HepG2 (cell line): ENCODE measurements around the gene GNPAT. TPM values are rescaled to one million over a fixed set of nuclear protein-coding genes. Genes with fewer than 3 reads are reported as not detected.

Source experiments
- ELF3 ChIP-seq: IDR thresholded peaks from 2 replicates; pipeline ENCODE4 v1.6.1; 2016; ENCODE audit warnings: missing genetic modification reagents, missing compliant biosample characterization
- GATAD2A ChIP-seq: IDR thresholded peaks from 2 replicates; pipeline ENCODE4 v1.6.1; 2016
- HNF4A ChIP-seq: sonication (generic); formaldehyde crosslinking; IDR thresholded peaks from 2 replicates; pipeline ENCODE4 v1.4.0; 2020; ENCODE audit warnings: missing genetic modification reagents
- HOXD1 ChIP-seq: sonication (generic); formaldehyde crosslinking; IDR thresholded peaks from 2 replicates; pipeline ENCODE4 v1.5.0; 2020; ENCODE audit warnings: missing genetic modification reagents
- IRF2 ChIP-seq: IDR thresholded peaks from 2 replicates; pipeline ENCODE4 v1.6.1; 2018; ENCODE audit warnings: missing genetic modification reagents, missing compliant biosample characterization
- KLF11 ChIP-seq: IDR thresholded peaks from 2 replicates; pipeline ENCODE4 v1.6.1; 2016; ENCODE audit warnings: missing compliant biosample characterization
- RXRB ChIP-seq: IDR thresholded peaks from 2 replicates; pipeline ENCODE4 v1.6.1; 2016; ENCODE audit warnings: borderline replicate concordance, missing genetic modification reagents, missing compliant biosample characterization
- SAP130 ChIP-seq: IDR thresholded peaks from 2 replicates; pipeline ENCODE4 v1.6.1; 2016; ENCODE audit warnings: low read depth
- SATB2 ChIP-seq: sonication (generic); formaldehyde crosslinking; IDR thresholded peaks from 2 replicates; pipeline ENCODE4 v1.5.0; 2020; ENCODE audit warnings: missing genetic modification reagents
- SIX1 ChIP-seq: sonication (generic); formaldehyde crosslinking; IDR thresholded peaks from 2 replicates; pipeline ENCODE4 v1.4.0; 2020; ENCODE audit warnings: missing genetic modification reagents, borderline replicate concordance
- SMARCC2 ChIP-seq: fragments of 450-650 bp; IDR thresholded peaks from 2 replicates; pipeline ENCODE4 v1.6.1; 2017; ENCODE audit warnings: antibody characterized with exemption, mild to moderate bottlenecking
- SNAI1 ChIP-seq: sonication (generic); formaldehyde crosslinking; IDR thresholded peaks from 2 replicates; pipeline ENCODE4 v1.5.0; 2020; ENCODE audit warnings: mild to moderate bottlenecking, missing genetic modification reagents, borderline replicate concordance
- ZNF567 ChIP-seq: sonication (generic); formaldehyde crosslinking; IDR thresholded peaks from 2 replicates; pipeline ENCODE4 v1.8.1; 2023; ENCODE audit warnings: mild to moderate bottlenecking, missing genetic modification reagents, borderline replicate concordance
- ZNF7 ChIP-seq: IDR thresholded peaks from 2 replicates; pipeline ENCODE4 v1.6.1; 2016; ENCODE audit warnings: missing biosample characterization, missing genetic modification reagents
- ZNF709 ChIP-seq: sonication (generic); formaldehyde crosslinking; IDR thresholded peaks from 2 replicates; pipeline ENCODE4 v1.5.0; 2020; ENCODE audit warnings: mild to moderate bottlenecking, missing genetic modification reagents
- ZNF747 ChIP-seq: sonication (generic); formaldehyde crosslinking; IDR thresholded peaks from 2 replicates; pipeline ENCODE4 v1.8.1; 2023; ENCODE audit warnings: missing genetic modification reagents, mild to moderate bottlenecking, borderline replicate concordance
- ZNF749 ChIP-seq: sonication (generic); formaldehyde crosslinking; IDR thresholded peaks from 2 replicates; pipeline ENCODE4 v1.8.0; 2022; ENCODE audit warnings: mild to moderate bottlenecking, missing genetic modification reagents, moderate library complexity, borderline replicate concordance
- ZNF788 ChIP-seq: sonication (generic); formaldehyde crosslinking; IDR thresholded peaks from 2 replicates; pipeline ENCODE4 v1.5.0; 2020; ENCODE audit warnings: mild to moderate bottlenecking, missing genetic modification reagents, borderline replicate concordance
- polyA plus RNA-seq, 8 experiments: library from polyadenylated mRNA; depleted of rRNA in 3 of 8; stranded (reverse) in 7 of 8; unstranded in 1 of 8; fragments of >200 nt; fragmentation: Illumina TruSeq in 4 of 8; extraction: Trizol in 4 of 8; gene quantifications; 2 replicates each; pipeline versions ENCODE4 v1.2.1 to v1.2.3, GENCODE V29; 2011 to 2016; ENCODE audit warnings: low read depth in 4 of 8, missing spikeins in 1 of 8, mixed read lengths in 1 of 8; ENCODE audit not compliant: insufficient read depth in 1 of 8
- total RNA-seq, 5 experiments: library from RNA; depleted of rRNA; stranded (reverse); fragments of >200 nt; fragmentation: Illumina TruSeq; extraction: Trizol; gene quantifications; 2 replicates each; pipeline ENCODE4 v1.2.3, GENCODE V29; 2016; ENCODE audit warnings: low read depth in 1 of 5
- TF ChIP-seq, protein P1 (sequence below): IDR thresholded peaks from 2 replicates; pipeline ENCODE4 v1.6.1; 2012; ENCODE audit warnings: low read depth, low read length, improper control_type of control experiment
- TF ChIP-seq, protein P2 (sequence below): IDR thresholded peaks from 2 replicates; pipeline ENCODE4 v1.6.1; 2016; ENCODE audit warnings: low read depth, control low read depth
- TF ChIP-seq, protein P3 (sequence below): sonication (generic); formaldehyde crosslinking; IDR thresholded peaks from 2 replicates; pipeline ENCODE4 v1.4.0; 2020; ENCODE audit warnings: missing genetic modification reagents, mild to moderate bottlenecking, borderline replicate concordance
- TF ChIP-seq, protein P4 (sequence below): sonication (generic); formaldehyde crosslinking; IDR thresholded peaks from 2 replicates; pipeline ENCODE4 v1.5.0; 2020; ENCODE audit warnings: missing genetic modification reagents

The GNPAT gene
- total and polyA plus RNA-seq, 2 of the 13 experiments (the other 11 are each of a cell fraction or from before 2014, with no cell fraction given), result 58.3 to 114 TPM

DNA sequence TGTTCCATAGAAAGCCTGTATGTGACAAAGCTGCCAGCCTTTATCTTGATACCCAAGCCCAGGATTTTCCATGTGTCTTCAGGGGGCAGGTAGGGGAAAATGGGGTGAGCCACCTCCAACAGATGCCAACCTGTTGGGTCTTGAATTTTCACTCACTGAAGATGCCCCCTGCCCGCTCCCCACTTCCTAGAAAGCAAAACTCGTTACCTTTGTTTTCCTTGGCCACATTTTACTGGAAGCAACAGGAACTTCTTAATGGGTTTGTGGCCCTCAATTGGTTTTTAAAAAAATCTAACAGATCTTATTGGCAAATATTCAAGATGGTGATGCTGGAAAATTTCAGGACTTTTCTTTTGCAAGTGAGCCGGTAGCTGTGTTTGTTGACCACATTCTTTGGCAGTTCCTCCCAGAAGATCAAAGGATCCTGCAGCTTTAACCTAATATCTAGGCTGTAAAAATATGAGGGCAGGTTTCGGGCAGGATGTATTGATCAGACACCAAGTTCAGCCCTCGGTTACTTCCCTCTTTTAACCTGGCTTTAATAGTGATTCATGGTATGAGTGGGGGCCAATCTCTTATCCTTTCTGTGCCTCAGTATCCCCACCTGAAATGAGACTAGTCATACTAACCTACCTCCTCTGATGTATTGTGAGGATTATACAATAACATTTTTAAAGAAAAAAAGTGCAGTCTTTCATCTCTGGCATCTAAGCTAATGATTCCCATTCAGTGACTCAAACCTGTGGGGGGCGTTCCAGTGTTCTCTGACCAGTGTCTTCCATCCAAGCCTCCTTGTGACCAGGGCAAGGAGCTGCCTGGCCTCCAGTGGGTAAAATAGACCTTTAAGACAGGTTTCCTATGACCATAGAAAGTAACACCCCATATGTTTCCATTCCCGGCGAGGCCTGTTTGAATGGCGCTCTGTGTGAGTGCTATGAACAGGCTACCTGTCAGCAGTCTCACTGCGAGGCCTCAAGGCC lies 21.3 kb upstream of the GNPAT start (continued):
- TF ChIP-seq, protein P1, sequence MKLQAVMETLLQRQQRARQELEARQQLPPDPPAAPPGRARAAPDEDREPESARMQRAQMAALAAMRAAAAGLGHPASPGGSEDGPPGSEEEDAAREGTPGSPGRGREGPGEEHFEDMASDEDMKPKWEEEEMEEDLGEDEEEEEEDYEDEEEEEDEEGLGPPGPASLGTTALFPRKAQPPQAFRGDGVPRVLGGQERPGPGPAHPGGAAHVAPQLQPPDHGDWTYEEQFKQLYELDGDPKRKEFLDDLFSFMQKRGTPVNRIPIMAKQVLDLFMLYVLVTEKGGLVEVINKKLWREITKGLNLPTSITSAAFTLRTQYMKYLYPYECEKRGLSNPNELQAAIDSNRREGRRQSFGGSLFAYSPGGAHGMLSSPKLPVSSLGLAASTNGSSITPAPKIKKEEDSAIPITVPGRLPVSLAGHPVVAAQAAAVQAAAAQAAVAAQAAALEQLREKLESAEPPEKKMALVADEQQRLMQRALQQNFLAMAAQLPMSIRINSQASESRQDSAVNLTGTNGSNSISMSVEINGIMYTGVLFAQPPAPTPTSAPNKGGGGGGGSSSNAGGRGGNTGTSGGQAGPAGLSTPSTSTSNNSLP, result no peak
- TF ChIP-seq, protein P2, sequence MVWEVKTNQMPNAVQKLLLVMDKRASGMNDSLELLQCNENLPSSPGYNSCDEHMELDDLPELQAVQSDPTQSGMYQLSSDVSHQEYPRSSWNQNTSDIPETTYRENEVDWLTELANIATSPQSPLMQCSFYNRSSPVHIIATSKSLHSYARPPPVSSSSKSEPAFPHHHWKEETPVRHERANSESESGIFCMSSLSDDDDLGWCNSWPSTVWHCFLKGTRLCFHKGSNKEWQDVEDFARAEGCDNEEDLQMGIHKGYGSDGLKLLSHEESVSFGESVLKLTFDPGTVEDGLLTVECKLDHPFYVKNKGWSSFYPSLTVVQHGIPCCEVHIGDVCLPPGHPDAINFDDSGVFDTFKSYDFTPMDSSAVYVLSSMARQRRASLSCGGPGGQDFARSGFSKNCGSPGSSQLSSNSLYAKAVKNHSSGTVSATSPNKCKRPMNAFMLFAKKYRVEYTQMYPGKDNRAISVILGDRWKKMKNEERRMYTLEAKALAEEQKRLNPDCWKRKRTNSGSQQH, result no peak
- TF ChIP-seq KLF11 (CRISPR knock-in tag) (no peak), ZNF567 (CRISPR knock-in tag) (no peak), HOXD1 (CRISPR knock-in tag) (no peak), HNF4A (CRISPR knock-in tag) (peak; percentile 46; the same call in 1 of the 2 replicates), RXRB (CRISPR knock-in tag) (peak; percentile 73; the same call in 1 of the 2 replicates), ZNF749 (CRISPR knock-in tag) (no peak), SMARCC2 (no peak), SAP130 (CRISPR knock-in tag) (peak; percentile 49; the same call in 1 of the 2 replicates), ELF3 (CRISPR knock-in tag) (peak; percentile 77), GATAD2A (peak; percentile 75), SIX1 (CRISPR knock-in tag) (peak; percentile 19; the same call in 1 of the 2 replicates), ZNF7 (CRISPR knock-in tag) (no peak), ZNF788 (no peak), IRF2 (CRISPR knock-in tag) (no peak; the same call in 1 of the 2 replicates), SATB2 (CRISPR knock-in tag) (no peak), ZNF709 (CRISPR knock-in tag) (no peak), ZNF747 (no peak), SNAI1 (no peak)
- TF ChIP-seq, protein P3, sequence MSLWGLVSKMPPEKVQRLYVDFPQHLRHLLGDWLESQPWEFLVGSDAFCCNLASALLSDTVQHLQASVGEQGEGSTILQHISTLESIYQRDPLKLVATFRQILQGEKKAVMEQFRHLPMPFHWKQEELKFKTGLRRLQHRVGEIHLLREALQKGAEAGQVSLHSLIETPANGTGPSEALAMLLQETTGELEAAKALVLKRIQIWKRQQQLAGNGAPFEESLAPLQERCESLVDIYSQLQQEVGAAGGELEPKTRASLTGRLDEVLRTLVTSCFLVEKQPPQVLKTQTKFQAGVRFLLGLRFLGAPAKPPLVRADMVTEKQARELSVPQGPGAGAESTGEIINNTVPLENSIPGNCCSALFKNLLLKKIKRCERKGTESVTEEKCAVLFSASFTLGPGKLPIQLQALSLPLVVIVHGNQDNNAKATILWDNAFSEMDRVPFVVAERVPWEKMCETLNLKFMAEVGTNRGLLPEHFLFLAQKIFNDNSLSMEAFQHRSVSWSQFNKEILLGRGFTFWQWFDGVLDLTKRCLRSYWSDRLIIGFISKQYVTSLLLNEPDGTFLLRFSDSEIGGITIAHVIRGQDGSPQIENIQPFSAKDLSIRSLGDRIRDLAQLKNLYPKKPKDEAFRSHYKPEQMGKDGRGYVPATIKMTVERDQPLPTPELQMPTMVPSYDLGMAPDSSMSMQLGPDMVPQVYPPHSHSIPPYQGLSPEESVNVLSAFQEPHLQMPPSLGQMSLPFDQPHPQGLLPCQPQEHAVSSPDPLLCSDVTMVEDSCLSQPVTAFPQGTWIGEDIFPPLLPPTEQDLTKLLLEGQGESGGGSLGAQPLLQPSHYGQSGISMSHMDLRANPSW (CRISPR knock-in tag), result no peak
- TF ChIP-seq, protein P4, sequence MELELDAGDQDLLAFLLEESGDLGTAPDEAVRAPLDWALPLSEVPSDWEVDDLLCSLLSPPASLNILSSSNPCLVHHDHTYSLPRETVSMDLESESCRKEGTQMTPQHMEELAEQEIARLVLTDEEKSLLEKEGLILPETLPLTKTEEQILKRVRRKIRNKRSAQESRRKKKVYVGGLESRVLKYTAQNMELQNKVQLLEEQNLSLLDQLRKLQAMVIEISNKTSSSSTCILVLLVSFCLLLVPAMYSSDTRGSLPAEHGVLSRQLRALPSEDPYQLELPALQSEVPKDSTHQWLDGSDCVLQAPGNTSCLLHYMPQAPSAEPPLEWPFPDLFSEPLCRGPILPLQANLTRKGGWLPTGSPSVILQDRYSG (CRISPR knock-in tag), result no peak
